Measurements from ENCODE around the gene RUFY2.
A peak's percentile ranks its signal among the peaks of the same experiment; 100 is the strongest.
"Not testable (repeated sequence)": the region's sequence is repeated elsewhere in the genome, so short reads cannot be mapped to it uniquely, and the experiment has no call there.

The RUFY2 gene, protein sequence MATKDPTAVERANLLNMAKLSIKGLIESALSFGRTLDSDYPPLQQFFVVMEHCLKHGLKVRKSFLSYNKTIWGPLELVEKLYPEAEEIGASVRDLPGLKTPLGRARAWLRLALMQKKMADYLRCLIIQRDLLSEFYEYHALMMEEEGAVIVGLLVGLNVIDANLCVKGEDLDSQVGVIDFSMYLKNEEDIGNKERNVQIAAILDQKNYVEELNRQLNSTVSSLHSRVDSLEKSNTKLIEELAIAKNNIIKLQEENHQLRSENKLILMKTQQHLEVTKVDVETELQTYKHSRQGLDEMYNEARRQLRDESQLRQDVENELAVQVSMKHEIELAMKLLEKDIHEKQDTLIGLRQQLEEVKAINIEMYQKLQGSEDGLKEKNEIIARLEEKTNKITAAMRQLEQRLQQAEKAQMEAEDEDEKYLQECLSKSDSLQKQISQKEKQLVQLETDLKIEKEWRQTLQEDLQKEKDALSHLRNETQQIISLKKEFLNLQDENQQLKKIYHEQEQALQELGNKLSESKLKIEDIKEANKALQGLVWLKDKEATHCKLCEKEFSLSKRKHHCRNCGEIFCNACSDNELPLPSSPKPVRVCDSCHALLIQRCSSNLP

DNA sequence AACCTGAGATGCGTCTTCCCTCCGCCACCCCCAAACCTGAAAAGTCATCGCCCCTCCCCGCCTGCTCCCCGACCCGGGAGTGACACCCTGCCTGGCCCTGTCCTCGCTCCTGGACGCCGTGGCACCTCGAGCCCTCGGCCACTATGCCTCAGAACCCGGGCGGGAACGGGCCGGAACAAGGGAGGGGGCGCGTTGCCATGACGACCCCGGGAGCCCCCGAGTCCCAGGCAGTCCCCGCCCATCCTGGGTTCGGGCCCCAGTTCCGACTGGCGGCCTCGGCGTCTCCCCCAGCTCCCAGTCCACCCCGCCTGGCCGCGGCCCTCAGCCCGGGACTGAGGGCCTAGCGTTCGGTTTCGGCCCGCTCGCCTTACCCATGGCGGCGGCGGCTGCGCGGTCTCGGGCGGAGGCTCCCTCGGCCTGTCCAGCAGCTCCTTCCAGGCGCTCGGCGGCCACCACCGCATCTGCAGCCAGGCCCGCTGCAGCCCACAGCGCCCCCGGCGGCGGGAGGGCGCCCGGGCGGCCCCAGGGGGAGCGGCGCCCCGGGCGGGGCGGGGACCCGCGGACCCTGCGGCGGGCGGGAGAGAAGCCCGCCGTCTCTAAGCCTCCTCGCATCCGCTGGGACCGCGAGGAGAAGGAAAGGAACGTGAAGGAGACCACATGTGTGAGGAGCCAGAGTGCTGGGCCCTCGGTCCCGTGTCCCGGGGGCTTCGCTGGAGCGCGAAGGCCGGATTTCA, at the start of gene RUFY2:
RUFY2 (minus strand) TSS at position 463 of the 734 bp plus-strand sequence; CDS start at position 375, 88 bp downstream.
- peak; percentile 81 for DNase-seq

DNA sequence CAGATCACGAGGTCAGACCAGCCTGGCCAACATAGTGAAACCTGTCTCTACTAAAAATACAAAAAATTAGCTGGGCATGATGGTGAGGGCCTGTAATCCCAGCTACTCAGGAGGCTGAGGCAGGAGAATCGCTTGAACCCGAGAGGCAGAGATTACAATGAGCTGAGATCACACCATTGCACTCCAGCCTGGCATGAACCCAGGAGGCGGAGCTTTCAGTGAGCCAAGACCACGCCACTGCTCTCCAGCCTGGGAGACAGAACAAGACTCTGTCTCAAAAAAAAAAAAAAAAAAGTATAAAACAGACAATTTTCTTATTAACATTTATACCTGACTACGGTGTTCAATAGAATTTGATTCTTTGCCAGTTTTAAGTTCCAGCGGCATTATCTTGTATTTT, 42.6 kb upstream of the RUFY2 start:
- not testable (repeated sequence) for DNase-seq

DNA sequence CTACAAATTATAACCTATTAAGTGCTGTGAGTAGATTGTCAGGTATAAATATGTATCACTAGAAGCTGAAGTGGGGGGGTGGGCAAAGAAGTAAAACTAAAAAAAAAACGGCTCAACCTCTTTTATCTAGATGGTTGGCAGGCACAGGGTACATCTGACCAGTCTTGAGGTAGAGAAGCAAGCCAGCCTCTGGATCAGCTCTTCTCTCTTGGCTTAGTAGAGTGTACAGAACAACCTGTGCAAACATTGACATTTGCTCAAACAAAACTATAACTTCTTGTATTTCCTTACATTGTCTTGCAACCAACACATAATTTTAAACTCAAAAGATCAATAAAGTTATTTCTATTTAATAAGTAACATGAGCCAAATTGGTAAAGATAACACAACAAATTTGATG, 39.1 kb upstream of the RUFY2 start:
- DNase-seq: no peak

DNA sequence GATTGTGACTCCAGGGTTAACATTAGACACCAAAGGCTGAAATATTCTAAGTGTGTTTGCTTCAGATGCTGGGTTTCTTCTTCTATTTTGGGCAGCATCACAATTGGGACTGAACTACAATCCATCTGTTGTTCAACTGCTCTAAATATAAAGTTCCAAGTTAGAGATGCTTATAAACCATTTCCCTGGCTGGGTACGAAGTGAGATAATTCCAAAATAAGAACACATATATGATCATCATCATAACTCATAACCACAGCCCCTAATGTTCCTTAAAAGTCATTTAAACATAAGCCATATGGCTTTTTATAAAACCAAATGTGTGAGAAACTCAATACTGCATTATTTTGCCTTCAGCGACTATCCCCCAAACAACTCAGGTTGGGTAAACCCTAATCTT, 35.9 kb upstream of the RUFY2 start:
- DNase-seq: no peak

DNA sequence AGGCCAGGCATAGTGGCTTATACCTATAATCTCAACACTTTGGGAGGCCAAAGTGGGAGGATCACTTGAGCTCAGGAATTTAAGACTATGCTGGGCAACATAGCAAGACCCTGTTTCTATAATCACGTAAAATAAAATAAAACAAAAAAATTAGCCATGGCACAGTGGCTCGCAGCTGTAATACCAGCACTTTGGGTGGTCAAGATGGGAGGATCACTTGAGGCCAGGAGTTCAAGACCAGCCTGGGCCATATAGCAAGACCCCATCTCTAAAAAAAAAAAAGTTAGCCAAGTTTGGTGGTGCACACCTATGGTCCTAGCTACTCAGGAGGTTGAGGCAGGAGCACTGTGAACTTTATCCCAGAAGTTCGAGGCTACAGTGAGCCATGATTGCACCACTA, 33.8 kb upstream of the RUFY2 start:
- no peak for DNase-seq

DNA sequence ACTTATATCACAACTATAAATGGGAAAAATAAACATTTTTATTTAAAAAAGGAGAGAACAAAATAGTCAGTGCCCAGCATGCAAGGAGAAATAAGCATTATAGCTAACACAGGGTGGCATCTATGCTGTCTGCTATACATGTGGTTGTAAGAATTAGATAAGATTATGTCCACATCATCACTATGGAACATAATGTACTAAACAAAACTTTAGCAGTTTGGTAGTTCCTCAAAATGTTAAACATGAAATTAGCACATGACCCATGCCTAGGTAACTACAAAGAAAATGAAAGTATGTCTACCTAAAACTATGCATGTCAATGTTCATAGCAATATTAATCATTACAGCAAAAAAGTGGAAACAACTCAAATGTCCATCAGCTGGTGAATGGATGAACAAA, 28.7 kb upstream of the RUFY2 start:
- no peak for DNase-seq

DNA sequence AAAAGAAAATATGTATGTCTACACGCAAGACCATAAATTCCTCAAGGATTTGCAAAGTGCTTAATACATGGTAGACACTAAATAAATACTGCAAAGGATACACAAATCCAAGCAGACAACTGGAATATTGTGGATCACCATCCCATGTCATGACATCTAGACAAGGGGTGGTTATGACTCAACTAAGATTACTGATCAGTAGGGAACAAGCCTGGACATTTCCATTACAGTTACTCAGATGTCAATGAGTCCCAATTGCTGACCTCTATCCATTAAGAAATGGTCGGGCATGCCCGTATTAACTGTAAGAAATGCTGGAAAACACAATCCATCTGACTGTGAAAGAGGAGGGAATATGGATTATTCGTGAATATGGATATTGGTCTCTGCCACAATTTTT, 27.6 kb upstream of the RUFY2 start:
- no peak for DNase-seq

DNA sequence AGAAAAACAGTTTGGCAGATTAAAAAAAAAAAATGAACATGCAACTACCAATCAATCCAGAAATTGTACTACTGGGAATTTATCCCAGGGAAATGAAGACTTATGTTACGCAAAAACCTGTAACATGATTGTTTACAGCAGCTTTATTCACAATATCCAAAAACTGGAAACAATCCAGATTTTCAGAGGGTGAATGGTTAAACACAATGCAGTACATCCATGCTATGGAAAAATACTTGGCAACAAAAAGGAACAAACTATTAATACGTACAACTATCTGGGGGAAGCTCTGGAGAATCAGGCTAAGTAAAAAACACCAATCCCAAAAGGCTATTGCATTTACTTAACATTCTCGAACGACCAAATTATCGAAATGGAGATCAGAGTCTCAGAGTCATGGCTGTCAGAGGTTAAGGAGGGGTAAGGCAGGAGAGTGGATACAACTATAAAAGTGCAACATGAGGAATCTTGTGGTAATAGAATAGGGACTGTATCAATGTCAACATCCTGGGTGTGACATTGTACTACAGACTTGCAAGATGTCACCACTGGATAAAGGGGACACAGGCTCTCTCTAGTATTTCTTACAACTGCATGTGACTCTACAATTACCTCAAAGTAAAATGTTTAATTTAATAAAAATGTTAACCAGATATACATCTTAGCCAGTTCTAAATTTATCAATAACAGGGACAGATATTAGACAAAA, 21.5 kb upstream of the RUFY2 start:
- DNase-seq: no peak

DNA sequence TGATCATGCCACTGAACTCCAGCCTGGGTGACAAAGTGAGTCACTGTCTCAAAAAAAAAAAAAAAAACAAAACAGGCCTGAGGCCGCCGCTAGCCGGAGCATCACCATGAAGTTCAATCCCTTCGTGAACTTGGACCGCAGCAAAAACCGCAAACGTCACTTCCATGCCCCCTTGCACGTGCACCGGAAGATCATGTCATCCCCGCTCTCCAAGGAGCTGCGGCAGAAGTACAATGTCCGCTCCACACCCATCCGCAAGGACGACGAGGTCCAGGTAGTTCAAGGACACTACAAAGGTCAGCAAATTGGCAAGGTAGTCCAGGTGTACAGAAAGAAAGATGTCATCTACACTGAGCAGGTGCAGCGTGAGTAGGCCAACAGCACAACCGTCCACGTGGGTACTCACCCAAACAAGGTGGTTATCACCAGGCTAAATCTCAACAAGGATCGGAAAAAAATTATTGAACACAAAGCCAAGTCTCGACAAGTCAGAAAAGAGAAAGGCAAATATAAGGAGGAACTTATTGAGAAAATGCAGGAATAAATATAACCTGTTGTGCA, 17.5 kb upstream of the RUFY2 start:
- DNase-seq: no peak

DNA sequence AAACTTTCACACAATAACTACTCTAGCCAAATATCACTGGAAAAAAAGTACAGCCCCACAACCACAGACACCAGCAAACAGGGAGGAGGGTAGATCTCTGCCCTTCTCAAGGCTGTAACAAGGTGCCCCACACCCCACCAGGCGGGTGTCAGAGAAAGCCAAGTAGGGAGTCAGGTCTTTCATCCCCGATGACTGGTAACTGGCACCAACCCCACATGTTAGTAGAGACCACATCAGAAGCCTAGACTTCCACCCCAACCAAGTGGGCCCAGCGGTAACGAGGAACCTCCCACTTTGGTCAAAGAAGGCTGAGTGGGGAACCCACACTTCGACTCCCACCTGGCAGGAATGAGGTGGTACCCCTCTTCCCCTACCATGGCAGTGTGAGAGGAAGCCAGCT, 16.4 kb upstream of the RUFY2 start:
- DNase-seq: peak; percentile 5 to 12

DNA sequence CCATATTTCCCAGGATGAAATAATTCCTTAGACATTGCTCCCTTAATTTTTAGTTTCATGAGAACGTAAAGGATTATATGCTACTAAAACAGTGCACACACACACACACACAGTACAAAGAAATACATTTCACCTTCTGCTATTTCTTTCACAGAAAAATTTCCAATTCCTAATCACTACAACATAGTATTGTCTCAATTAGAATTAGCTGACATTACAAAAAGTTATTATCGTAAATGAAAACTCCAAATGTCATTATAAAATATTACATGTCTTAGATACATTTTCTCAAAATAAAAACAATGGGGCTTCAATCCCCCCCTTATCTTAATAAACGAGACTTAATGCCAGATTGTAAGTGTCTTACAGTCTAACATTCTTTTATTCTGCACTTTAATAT, 12.3 kb upstream of the RUFY2 start:
- DNase-seq: no peak

DNA sequence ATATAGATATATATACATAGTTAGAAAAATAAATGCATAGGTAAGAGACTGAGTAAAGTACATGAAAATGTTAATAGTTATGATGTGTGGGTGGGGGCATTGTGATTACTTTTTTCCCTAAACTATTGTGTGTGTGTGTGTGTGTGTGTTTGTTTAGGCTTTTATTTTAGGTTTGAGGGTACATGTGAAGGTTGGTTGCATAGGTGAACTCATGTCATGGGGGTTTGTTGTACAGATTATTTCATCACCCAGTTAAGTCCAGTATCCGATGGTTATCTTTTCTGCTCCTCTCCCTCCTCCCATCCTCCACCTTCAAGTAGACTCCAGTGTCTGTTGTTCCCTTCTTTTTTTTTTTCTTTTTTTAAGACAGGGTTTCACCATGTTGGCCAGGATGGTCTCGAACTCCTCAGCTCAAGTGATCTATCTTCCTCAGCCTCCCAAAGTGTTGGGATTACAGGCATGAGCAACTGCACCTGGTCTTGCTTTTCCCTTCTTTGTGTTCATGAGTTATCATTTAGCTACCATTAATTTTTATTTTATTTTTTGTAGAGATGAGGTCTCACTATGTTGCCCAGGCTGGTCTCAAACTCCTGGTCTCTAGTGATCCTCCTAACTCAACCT, 1.9 kb upstream of the RUFY2 start:
- no peak for DNase-seq

DNA sequence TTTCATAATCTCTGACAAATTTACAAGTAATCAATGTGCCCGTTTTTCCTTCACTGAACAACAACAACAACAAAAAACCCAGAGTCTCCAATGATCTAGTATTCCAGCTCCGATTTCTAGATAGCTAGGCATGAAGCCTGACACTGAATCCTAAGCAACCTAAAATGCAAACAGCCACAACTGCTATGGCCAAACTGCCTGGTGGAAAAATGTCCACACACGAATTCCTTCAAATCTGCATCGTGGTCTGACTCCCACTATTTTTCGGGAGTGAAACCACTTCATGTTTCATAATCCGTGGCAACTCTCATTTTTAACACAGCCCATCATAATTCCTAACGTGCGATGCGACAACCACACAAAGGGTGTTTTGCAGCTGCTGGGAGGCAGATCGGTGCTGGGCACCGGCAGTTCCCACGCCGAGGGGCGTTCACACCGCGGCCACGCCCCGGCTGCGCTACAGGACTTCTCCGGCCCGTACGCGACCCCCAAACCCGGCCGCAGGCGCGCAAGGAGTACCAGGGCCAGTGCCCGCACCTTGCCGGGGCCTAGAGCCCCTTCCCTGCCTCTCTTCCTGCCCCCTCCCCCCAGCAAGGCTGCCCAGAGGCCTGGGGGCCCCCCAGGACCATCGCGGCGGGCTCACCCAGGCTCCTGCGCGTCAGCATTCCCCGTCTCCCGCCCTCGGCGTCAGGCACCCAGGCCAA, 814 bp downstream of the RUFY2 start:
- DNase-seq: peak; percentile 23 to 24

DNA sequence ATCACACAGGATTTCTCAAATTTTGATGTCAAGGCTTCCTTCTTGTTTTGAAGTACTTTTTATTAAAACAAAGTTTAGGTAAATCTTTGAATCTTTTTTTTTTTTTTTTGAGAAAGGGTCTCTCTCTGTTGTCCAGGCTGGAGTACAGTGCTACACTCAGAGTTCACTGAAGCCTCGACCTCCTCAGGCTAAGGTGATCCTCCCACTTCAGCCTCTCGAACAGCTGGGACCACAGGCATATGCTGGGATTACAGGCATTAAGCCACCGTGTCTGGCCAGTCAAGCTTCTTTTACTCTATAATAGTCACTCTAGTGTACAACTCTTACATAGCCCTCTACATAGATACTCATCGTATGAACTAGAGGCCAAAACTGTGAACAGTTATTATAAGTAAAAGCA, 3.4 kb downstream of the RUFY2 start:
- DNase-seq: no peak

DNA sequence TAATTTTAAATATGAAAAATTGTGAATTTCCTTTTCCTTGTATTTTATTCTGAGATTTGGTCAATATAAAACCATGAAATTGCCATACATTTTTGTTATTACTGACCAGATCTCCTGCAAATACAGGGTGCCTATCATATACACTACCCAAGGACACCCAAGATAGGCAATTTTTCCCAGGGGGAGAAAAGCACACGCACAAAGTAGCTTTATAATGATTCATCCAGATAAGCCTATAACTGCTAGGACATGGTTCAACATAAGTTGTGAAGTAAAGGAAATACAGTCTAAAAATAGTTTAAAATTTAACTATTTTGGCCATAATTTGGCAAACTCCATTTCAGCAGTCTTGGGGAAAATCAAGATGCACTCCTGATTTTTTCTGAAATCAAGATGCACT, 4.8 kb downstream of the RUFY2 start:
- DNase-seq: no peak

DNA sequence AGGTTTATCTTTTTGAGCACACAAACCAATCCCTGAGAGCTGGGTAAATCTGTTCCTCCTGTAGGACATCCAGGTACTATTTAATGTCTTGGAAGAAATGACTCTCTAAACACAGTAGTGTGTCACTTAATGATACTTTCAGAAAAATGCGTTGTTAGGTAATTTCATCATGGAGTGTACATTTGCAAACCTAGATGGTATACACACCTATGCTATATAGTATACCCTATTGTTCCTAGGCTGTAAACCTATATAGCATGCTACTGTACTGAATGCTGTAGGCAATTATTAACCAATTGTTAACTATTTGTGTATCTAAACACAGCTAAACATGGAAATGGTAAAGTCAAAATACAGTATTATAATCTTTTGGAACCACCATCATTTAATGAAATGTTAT, 10.1 kb downstream of the RUFY2 start:
- no peak for DNase-seq

DNA sequence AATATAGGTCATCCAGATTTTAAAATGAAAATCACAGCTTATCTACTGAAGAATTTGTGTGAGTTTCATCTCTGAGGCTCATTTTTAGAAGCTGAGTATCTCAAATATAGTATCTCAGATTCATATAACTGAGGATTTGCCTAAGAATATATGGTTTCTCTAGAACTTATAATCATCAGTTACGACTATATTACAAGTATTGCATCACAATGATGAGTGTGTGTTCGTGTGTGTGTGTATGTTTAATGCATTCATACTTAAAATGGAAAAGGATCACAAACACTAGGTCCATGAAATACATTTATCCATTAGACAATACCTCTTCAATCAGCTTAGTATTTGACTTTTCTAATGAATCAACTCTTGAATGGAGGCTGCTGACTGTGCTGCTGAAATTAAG, 21.3 kb downstream of the RUFY2 start:
- no peak for DNase-seq

DNA sequence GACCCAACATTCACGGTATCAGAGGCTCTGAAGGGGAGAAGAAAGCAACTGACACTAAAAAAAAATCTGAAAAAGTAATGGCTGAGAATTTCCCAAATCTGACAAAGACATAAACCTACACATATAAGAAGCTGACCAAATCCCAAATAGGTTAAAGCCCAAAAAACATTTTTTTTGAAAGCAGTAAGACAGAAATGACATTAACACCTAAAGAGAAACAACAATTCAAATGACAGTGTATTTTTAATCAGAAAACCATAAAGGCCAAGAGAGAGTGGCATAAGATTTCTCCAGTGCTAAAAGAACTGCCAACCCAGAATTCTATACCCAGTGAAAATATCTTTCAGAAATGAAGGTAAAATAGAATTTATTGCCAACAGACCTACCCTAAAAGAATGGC, 35.5 kb downstream of the RUFY2 start:
- no peak for DNase-seq

DNA sequence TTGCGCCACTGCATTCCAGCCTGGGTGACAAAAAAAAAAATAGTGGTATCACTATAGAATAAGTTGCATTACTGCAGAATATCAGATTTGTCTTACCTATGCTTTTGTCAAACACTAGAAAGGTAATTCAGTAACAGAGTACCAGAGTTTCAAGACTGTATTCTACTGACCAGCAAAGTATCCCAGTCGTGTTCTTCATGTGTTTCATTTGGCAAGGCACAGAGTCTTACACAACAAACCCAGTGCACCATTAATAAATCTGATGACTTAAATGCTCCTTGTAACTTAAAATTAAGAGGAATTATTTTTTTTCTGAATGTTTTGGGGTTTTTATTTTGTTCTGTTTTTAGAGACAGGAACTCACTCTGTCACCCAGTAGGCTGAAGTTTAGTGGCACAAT, 40.0 kb downstream of the RUFY2 start:
- DNase-seq: no peak

DNA sequence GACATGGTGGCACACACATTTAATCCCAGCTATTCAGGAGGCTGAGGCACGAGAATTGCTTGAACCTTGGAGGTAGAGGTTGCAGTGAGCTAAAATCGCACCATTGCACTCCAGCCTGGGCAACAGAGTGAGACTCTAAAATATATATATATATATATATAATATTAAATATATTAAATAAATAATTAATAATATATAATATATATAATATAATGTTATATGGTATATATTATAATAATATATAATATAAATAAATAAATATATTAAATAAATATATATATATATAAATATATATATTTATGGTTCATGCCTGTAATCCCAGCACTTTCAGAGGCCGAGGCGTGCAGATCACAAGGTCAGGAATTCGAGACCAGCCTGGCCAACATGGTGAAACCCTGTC, 40.5 kb downstream of the RUFY2 start:
- no peak for DNase-seq

DNA sequence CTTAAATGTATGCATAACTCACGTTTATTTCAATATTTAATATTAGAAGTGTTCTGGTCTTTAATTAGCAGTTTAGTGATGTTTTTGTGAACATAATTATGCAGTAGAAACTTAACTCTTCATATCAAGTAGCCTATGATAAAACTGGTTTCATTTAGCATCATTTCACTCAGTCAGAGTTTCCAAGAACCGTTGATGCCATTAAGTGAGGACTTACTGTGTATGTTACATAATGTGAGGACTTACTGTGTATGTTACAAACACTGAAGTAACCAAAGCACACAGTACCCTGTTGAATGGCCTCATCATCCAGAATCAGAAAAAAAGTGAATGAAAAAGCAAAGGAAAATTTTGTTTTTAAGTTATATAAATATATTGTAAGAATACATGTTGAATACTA, 41.5 kb downstream of the RUFY2 start:
- no peak for DNase-seq

All from CD4-positive, alpha-beta T cell treated with Interleukin-1 beta for 1 hour (primary cell).